SK-N-MC (cell line): Measurements from ENCODE around the gene EED.
"Not testable (repeated sequence)": the region's sequence is repeated elsewhere in the genome, so short reads cannot be mapped to it uniquely, and the experiment has no call there.

ENCODE experiments used
- DNase-seq: peaks from one replicate; pipeline ENCODE4 v3.0.0-alpha.2; 2011; ENCODE audit warnings: low read depth, low spot score
- H3K27ac ChIP-seq: fragments of 200-600 bp; sonication (generic); 2 replicates; pipeline ENCODE4 v1.5.1; 2016; ENCODE audit warnings: mixed run types
- H3K36me3 ChIP-seq: fragments of 200-600 bp; sonication (generic); 2 replicates; pipeline ENCODE4 v1.6.1; 2017; ENCODE audit warnings: antibody characterized with exemption, low read length, mixed read lengths; ENCODE audit not compliant: insufficient read depth
- H3K4me3 ChIP-seq: fragments of 200-600 bp; sonication (generic); 2 replicates; pipeline ENCODE4 v1.5.1; 2016
- H3K9ac ChIP-seq: fragments of 200-600 bp; sonication (generic); 2 replicates; pipeline ENCODE4 v1.8.0; 2017; ENCODE audit warnings: mixed run types, mixed read lengths; ENCODE audit not compliant: insufficient read length
- H3K9me3 ChIP-seq: fragments of 200-600 bp; sonication (generic); 2 replicates; pipeline ENCODE4 v1.6.1; 2017; ENCODE audit warnings: low read depth, mild to moderate bottlenecking, antibody characterized with exemption, low read length, moderate library complexity, mixed read lengths
- EZH2 ChIP-seq: fragments of 200-600 bp; sonication (generic); IDR thresholded peaks from one replicate; pipeline ENCODE4 v1.6.1; 2017; ENCODE audit warnings: antibody characterized with exemption
- FOXP2 ChIP-seq: optimal IDR thresholded peaks from 2 replicates; pipeline ENCODE3; 2011; ENCODE audit warnings: mild to moderate bottlenecking, moderate library complexity; ENCODE audit not compliant: insufficient read depth; ENCODE audit errors: extremely low read length, control extremely low read depth
- POLR2AphosphoS5 ChIP-seq: IDR thresholded peaks from 2 replicates; pipeline ENCODE4 v1.6.1; 2012; ENCODE audit warnings: mild to moderate bottlenecking, low read depth, low read length, borderline replicate concordance

The EED gene

GRCh38 chr11:86303257-86303656 is 58.7 kb downstream of the EED start:
- peak overlapping the region; percentile 89 for H3K9ac ChIP-seq

GRCh38 chr11:86308710-86309109 is 64.2 kb downstream of the EED start:
- not testable (repeated sequence) for H3K36me3 ChIP-seq, DNase-seq, H3K4me3 ChIP-seq, H3K27ac ChIP-seq, H3K9me3 ChIP-seq, H3K9ac ChIP-seq

More at GRCh38 chr11:86303257-86303656, 58.7 kb downstream of the EED start:
- H3K4me3 ChIP-seq = peak overlapping the region; percentile 84
- peaks cover 6% of the 10 kb centered on the region; the same call in 1 of the 2 replicates for H3K36me3 ChIP-seq
- H3K9me3 ChIP-seq = no peaks in the 10 kb centered on the region
- H3K27ac ChIP-seq = no peak overlapping the region
- DNase-seq = no peak
- TF ChIP-seq POLR2AphosphoS5 = no peak
- TF ChIP-seq FOXP2 = no peak
- no peak for TF ChIP-seq EZH2

- Histone ChIP-seq H3K9me3 (no peaks in the 10 kb centered on the region), H3K27ac (no peak overlapping the region), H3K36me3 (peaks cover 16% of the 10 kb centered on the region; the same call in 1 of the 2 replicates), H3K4me3 (no peak overlapping the region), H3K9ac (no peak overlapping the region)
- DNase-seq = no peak
- no peak for TF ChIP-seq EZH2
- TF ChIP-seq FOXP2 = no peak
- no peak for TF ChIP-seq POLR2AphosphoS5
Observed at GRCh38 chr11:86313793-86314192, 69.2 kb downstream of the EED start.

- H3K9ac ChIP-seq = no peak overlapping the region
- peaks cover 20% of the 10 kb centered on the region for H3K36me3 ChIP-seq
- TF ChIP-seq FOXP2 = no peak
- no peak for TF ChIP-seq POLR2AphosphoS5
- TF ChIP-seq EZH2 = no peak
- no peak overlapping the region for H3K27ac ChIP-seq
- H3K4me3 ChIP-seq = no peak overlapping the region
- H3K9me3 ChIP-seq = no peaks in the 10 kb centered on the region
- DNase-seq = no peak
Observed at GRCh38 chr11:86314636-86315035, 70.1 kb downstream of the EED start.
